ENCODE measurements around the gene UBE2E3.

GRCh38 chr2:181083140-181083539, 102.7 kb downstream of the UBE2E3 start:
- TF ChIP-seq CTCF (IDR thresholded peaks at IDR 0.05; ENCODE audit: borderline replicate concordance, extremely low read depth, low read length, poor library complexity, severe bottlenecking) (no peak), EZH2 (IDR thresholded peaks at IDR 0.05; ENCODE audit: borderline replicate concordance, low read depth, low read length, severe bottlenecking) (no peak)
